Neural cell (in vitro differentiated cells): Measurements from ENCODE around the gene SHISA9.

Experiments
- CTCF ChIP-seq: fragments of 450-650 bp; IDR thresholded peaks from 2 replicates; pipeline ENCODE4 v1.5.1; 2014; ENCODE audit warnings: antibody characterized with exemption, mild to moderate bottlenecking, moderate library complexity; ENCODE audit not compliant: poor library complexity, severe bottlenecking
- POLR2AphosphoS5 ChIP-seq: IDR thresholded peaks from 2 replicates; pipeline ENCODE4 v1.6.1; 2012
- REST ChIP-seq: IDR thresholded peaks from 2 replicates; pipeline ENCODE4 v1.6.1; 2012; ENCODE audit warnings: borderline replicate concordance

DNA sequence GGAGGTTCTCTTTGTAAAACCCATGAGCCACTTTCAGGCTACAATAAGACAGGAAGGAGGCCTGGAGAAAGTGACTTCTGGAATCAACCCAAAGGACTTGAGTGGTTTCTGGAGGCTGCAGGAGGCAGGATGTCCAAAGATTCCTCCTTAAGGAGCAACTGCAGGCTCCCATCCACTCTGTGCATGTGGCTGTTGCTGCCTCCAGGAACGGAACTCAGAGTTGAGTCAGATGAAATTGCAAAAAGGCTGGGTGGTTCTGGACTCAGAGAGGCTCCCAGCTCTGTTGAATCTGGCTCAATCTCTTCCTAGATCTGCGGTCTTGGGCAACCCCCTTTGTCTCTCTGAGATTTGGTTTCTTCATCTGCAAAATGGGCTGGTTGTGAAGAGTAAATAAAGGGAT is 197.1 kb downstream of the SHISA9 start:
- no peak for TF ChIP-seq CTCF
- TF ChIP-seq POLR2AphosphoS5, result no peak
- TF ChIP-seq REST, result no peak
